DND-41 (cell line): Measurements from ENCODE around the gene GOSR2.

Experiments used
- CTCF ChIP-seq: IDR thresholded peaks from 2 replicates; pipeline ENCODE4 v1.5.1; 2012; ENCODE audit warnings: borderline replicate concordance, low read length, moderate library complexity, mild to moderate bottlenecking; ENCODE audit not compliant: poor library complexity, severe bottlenecking; ENCODE audit errors: extremely low read depth
- EZH2 ChIP-seq: IDR thresholded peaks from 3 replicates; pipeline ENCODE4 v1.6.1; 2012; ENCODE audit warnings: borderline replicate concordance, low read depth, mild to moderate bottlenecking, moderate library complexity, low read length, inconsistent platforms; ENCODE audit not compliant: severe bottlenecking

GRCh38 chr17:46960152-46960551 is 37.2 kb downstream of the GOSR2 start:
- no peak for TF ChIP-seq CTCF
- no peak for TF ChIP-seq EZH2
